Neural progenitor cell (in vitro differentiated cells): ENCODE data around the gene RAPGEF6. TPM values are rescaled to one million over a fixed set of nuclear protein-coding genes. Genes with fewer than 3 reads are reported as not detected.

ENCODE experiments used
- DNase-seq: peaks from one replicate; pipeline ENCODE4 v3.0.0-alpha.2; 2016; ENCODE audit warnings: low spot score
- H2AFZ ChIP-seq: fragments of 200-600 bp; sonication (generic); replicated peaks from 2 replicates; pipeline ENCODE4 v1.6.1; 2016; ENCODE audit warnings: antibody characterized with exemption
- H3F3A ChIP-seq: fragments of 200-600 bp; sonication (generic); 2 replicates; pipeline ENCODE4 v1.6.1; 2016; ENCODE audit warnings: antibody characterized with exemption, low read depth
- H3K27ac ChIP-seq: fragments of 200-600 bp; sonication (generic); 2 replicates; pipeline ENCODE4 v1.5.1; 2016; ENCODE audit warnings: mild to moderate bottlenecking
- H3K27me3 ChIP-seq: fragments of 200-600 bp; sonication (generic); 2 replicates; pipeline ENCODE4 v1.6.1; 2016; ENCODE audit warnings: mild to moderate bottlenecking, moderate library complexity
- H3K36me3 ChIP-seq: fragments of 200-600 bp; sonication (generic); 2 replicates; pipeline ENCODE4 v1.5.1; 2016
- H3K4me1 ChIP-seq: fragments of 200-600 bp; sonication (generic); 2 replicates; pipeline ENCODE4 v1.6.1; 2016; ENCODE audit warnings: mixed run types
- H3K4me2 ChIP-seq: fragments of 200-600 bp; sonication (generic); 2 replicates; pipeline ENCODE4 v1.6.1; 2016
- H3K4me3 ChIP-seq: fragments of 200-600 bp; sonication (generic); 2 replicates; pipeline ENCODE4 v1.5.1; 2016
- H3K79me2 ChIP-seq: fragments of 200-600 bp; sonication (generic); 2 replicates; pipeline ENCODE4 v1.6.1; 2016; ENCODE audit warnings: low read depth
- H3K9ac ChIP-seq: fragments of 200-600 bp; sonication (generic); 2 replicates; pipeline ENCODE4 v1.6.1; 2016
- H3K9me3 ChIP-seq: fragments of 200-600 bp; sonication (generic); 2 replicates; pipeline ENCODE4 v1.5.1; 2016; ENCODE audit warnings: low read depth
- H4K20me1 ChIP-seq: fragments of 200-600 bp; sonication (generic); 2 replicates; pipeline ENCODE4 v1.6.1; 2016; ENCODE audit warnings: low read depth
- H3K27ac Mint-ChIP-seq: 3 replicates; pipeline ENCODE4 v1.8.0; 2021; ENCODE audit warnings: mixed read lengths
- H3K27me3 Mint-ChIP-seq: 2 replicates; pipeline ENCODE4 v1.8.0; 2022; ENCODE audit warnings: low read depth, mild to moderate bottlenecking, inconsistent platforms, moderate library complexity, mixed read lengths; ENCODE audit not compliant: insufficient read depth
- H3K36me3 Mint-ChIP-seq: 3 replicates; pipeline ENCODE4 v1.8.0; 2021; ENCODE audit warnings: mixed read lengths
- H3K4me1 Mint-ChIP-seq: 3 replicates; pipeline ENCODE4 v1.8.0; 2021; ENCODE audit warnings: mixed read lengths
- H3K4me3 Mint-ChIP-seq: 3 replicates; pipeline ENCODE4 v1.8.0; 2021; ENCODE audit warnings: mild to moderate bottlenecking, moderate library complexity, mixed read lengths
- H3K9me3 Mint-ChIP-seq: 3 replicates; pipeline ENCODE4 v1.8.0; 2020; ENCODE audit warnings: mixed read lengths
- CTCF ChIP-seq: fragments of 200-600 bp; sonication (generic); IDR thresholded peaks from 2 replicates; pipeline ENCODE4 v1.5.1; 2017; ENCODE audit warnings: antibody characterized with exemption, mild to moderate bottlenecking
- EZH2 ChIP-seq: fragments of 200-600 bp; sonication (generic); IDR thresholded peaks from 2 replicates; pipeline ENCODE4 v1.6.1; 2017; ENCODE audit warnings: antibody characterized with exemption, mild to moderate bottlenecking, moderate library complexity
- EZH2phosphoT487 ChIP-seq: fragments of 200-600 bp; sonication (generic); IDR thresholded peaks from 2 replicates; pipeline ENCODE4 v1.6.1; 2017; ENCODE audit warnings: antibody characterized with exemption
- total RNA-seq: library from RNA; depleted of rRNA; stranded (reverse); fragments of >200 nt; gene quantifications from 2 replicates; pipeline ENCODE4 v1.2.3, GENCODE V29; 2015; ENCODE audit warnings: low replicate concordance

RAPGEF6 gene
- total RNA-seq, 1 donor from 2014 or later, result 18.1 TPM

- H3K4me3 Mint-ChIP-seq, result no peak overlapping the region
- H3K27me3 ChIP-seq, result no peaks in the 10 kb centered on the region
- H3F3A ChIP-seq, result no peaks in the 10 kb centered on the region
- H3K79me2 ChIP-seq, result no peaks in the 10 kb centered on the region
- H3K27me3 Mint-ChIP-seq, result no peaks in the 10 kb centered on the region
- H3K9me3 Mint-ChIP-seq, result no peaks in the 10 kb centered on the region
- no peak overlapping the region for H3K4me3 ChIP-seq
- DNase-seq, result no peak
- peaks cover 5% of the 10 kb centered on the region for H3K4me1 Mint-ChIP-seq
- no peaks in the 10 kb centered on the region for H3K36me3 ChIP-seq
- H3K4me2 ChIP-seq, result no peak overlapping the region
- H3K9me3 ChIP-seq, result no peaks in the 10 kb centered on the region
- no peak overlapping the region for H3K27ac Mint-ChIP-seq
- H3K27ac ChIP-seq, result no peak overlapping the region
- TF ChIP-seq EZH2 (no peak), CTCF (no peak), EZH2phosphoT487 (no peak)
- no peak overlapping the region for H2AFZ ChIP-seq
- no peaks in the 10 kb centered on the region for H4K20me1 ChIP-seq
- H3K9ac ChIP-seq, result no peak overlapping the region
- peaks cover 28% of the 10 kb centered on the region for H3K36me3 Mint-ChIP-seq
- H3K4me1 ChIP-seq, result peaks cover 5% of the 10 kb centered on the region
Observed at GRCh38 chr5:131677115-131677514, 42.1 kb upstream of the RAPGEF6 start.

- Histone ChIP-seq H3K79me2 (no peaks in the 10 kb centered on the region), H3K4me3 (no peak overlapping the region), H4K20me1 (no peaks in the 10 kb centered on the region), H2AFZ (no peak overlapping the region), H3K9me3 (no peaks in the 10 kb centered on the region), H3K27ac (no peak overlapping the region), H3K9ac (no peak overlapping the region), H3K36me3 (peaks cover 6% of the 10 kb centered on the region), H3K4me1 (peaks cover 11% of the 10 kb centered on the region), H3K27me3 (no peaks in the 10 kb centered on the region), H3F3A (no peaks in the 10 kb centered on the region), H3K4me2 (no peak overlapping the region)
- Mint-ChIP-seq H3K27me3 (no peaks in the 10 kb centered on the region), H3K36me3 (peaks cover 35% of the 10 kb centered on the region), H3K9me3 (no peaks in the 10 kb centered on the region), H3K4me3 (no peak overlapping the region), H3K4me1 (peaks cover 5% of the 10 kb centered on the region), H3K27ac (no peak overlapping the region)
- DNase-seq, result no peak
- TF ChIP-seq CTCF (no peak), EZH2phosphoT487 (no peak), EZH2 (no peak)
Observed at GRCh38 chr5:131672776-131673175, 37.7 kb upstream of the RAPGEF6 start.

- no peaks in the 10 kb centered on the region for H3K27me3 ChIP-seq
- peak overlapping the region; percentile 33 for H3K27ac ChIP-seq
- H3K4me3 ChIP-seq, result no peak overlapping the region
- Mint-ChIP-seq H3K4me3 (no peak overlapping the region), H3K36me3 (peaks cover 32% of the 10 kb centered on the region), H3K9me3 (no peaks in the 10 kb centered on the region), H3K27me3 (no peaks in the 10 kb centered on the region), H3K27ac (no peak overlapping the region), H3K4me1 (peaks cover 5% of the 10 kb centered on the region)
- H3K9ac ChIP-seq, result no peak overlapping the region
- peak; percentile 3 for DNase-seq
- H3K4me2 ChIP-seq, result no peak overlapping the region
- H3K36me3 ChIP-seq, result peaks cover 6% of the 10 kb centered on the region
- H3K9me3 ChIP-seq, result no peaks in the 10 kb centered on the region
- H4K20me1 ChIP-seq, result no peaks in the 10 kb centered on the region
- TF ChIP-seq EZH2phosphoT487, result no peak
- no peaks in the 10 kb centered on the region for H3K79me2 ChIP-seq
- no peaks in the 10 kb centered on the region for H3F3A ChIP-seq
- peaks cover 11% of the 10 kb centered on the region for H3K4me1 ChIP-seq
- H2AFZ ChIP-seq, result no peak overlapping the region
Observed at GRCh38 chr5:131671994-131672655, 37.1 kb upstream of the RAPGEF6 start.

- Mint-ChIP-seq H3K27me3 (no peaks in the 10 kb centered on the region), H3K4me3 (no peak overlapping the region), H3K36me3 (peaks cover 26% of the 10 kb centered on the region), H3K27ac (no peak overlapping the region), H3K9me3 (no peaks in the 10 kb centered on the region), H3K4me1 (peaks cover 5% of the 10 kb centered on the region)
- Histone ChIP-seq H3K9ac (no peak overlapping the region), H4K20me1 (no peaks in the 10 kb centered on the region), H3K4me3 (no peak overlapping the region), H3F3A (no peaks in the 10 kb centered on the region), H3K27ac (no peak overlapping the region), H3K36me3 (peaks cover 6% of the 10 kb centered on the region), H2AFZ (no peak overlapping the region), H3K9me3 (no peaks in the 10 kb centered on the region), H3K79me2 (no peaks in the 10 kb centered on the region), H3K4me1 (peaks cover 11% of the 10 kb centered on the region), H3K4me2 (no peak overlapping the region), H3K27me3 (no peaks in the 10 kb centered on the region)
- DNase-seq, result no peak
- no peak for TF ChIP-seq EZH2phosphoT487
- no peak for TF ChIP-seq EZH2
- TF ChIP-seq CTCF, result no peak
Observed at GRCh38 chr5:131671409-131671808, 36.4 kb upstream of the RAPGEF6 start.
